OCI-LY3 (cell line): ENCODE results near the gene TBKBP1.

Source experiments
- H2AFZ ChIP-seq: fragments of 200-600, 300-600 bp; shearing (Covaris generic); 2 replicates; pipeline ENCODE4 v1.6.0; 2014; ENCODE audit warnings: antibody characterized with exemption, low read depth, low read length
- H3K27ac ChIP-seq: fragments of 200-600, 300-600 bp; sonication (generic); 2 replicates; pipeline ENCODE4 v1.5.1; 2014; ENCODE audit warnings: mild to moderate bottlenecking, low read length, moderate library complexity, mixed read lengths
- H3K27me3 ChIP-seq: fragments of 200-600, 300-600 bp; sonication (generic); 2 replicates; pipeline ENCODE4 v1.6.1; 2014; ENCODE audit warnings: low read depth, low read length, mixed read lengths
- H3K36me3 ChIP-seq: fragments of 200-600, 300-600 bp; sonication (generic); replicated peaks from 2 replicates; pipeline ENCODE3; 2014; ENCODE audit warnings: low read depth, low read length, mixed read lengths
- H3K4me1 ChIP-seq: fragments of 300-600, 200-600 bp; sonication (generic); 2 replicates; pipeline ENCODE4 v1.6.1; 2014; ENCODE audit warnings: low read length, mixed read lengths
- H3K4me2 ChIP-seq: fragments of 200-600, 300-600 bp; sonication (generic); 2 replicates; pipeline ENCODE4 v1.6.1; 2014; ENCODE audit warnings: low read length, mixed read lengths
- H3K4me3 ChIP-seq: fragments of 300-600, 200-600 bp; sonication (generic); 2 replicates; pipeline ENCODE4 v1.5.1; 2014; ENCODE audit warnings: antibody characterized with exemption, mild to moderate bottlenecking, low read length, moderate library complexity
- H3K79me2 ChIP-seq: fragments of 300-600, 200-600 bp; shearing (Covaris generic); 2 replicates; pipeline ENCODE4 v1.6.1; 2014; ENCODE audit warnings: mild to moderate bottlenecking, low read length, mixed read lengths
- H3K9ac ChIP-seq: fragments of 300-600, 200-600 bp; shearing (Covaris generic); 2 replicates; pipeline ENCODE4 v1.6.0; 2014; ENCODE audit warnings: mild to moderate bottlenecking, low read length, moderate library complexity
- H3K9me3 ChIP-seq: fragments of 200-600, 300-600 bp; shearing (Covaris generic); 2 replicates; pipeline ENCODE4 v1.6.1; 2014; ENCODE audit warnings: low read length, mixed read lengths; ENCODE audit not compliant: insufficient read depth
- H4K20me1 ChIP-seq: fragments of 200-600, 300-600 bp; sonication (generic); 2 replicates; pipeline ENCODE4 v1.6.1; 2016; ENCODE audit warnings: low read length, mixed read lengths; ENCODE audit not compliant: insufficient read depth
- CTCF ChIP-seq: fragments of 200-600, 300-600 bp; sonication (generic); IDR thresholded peaks from 2 replicates; pipeline ENCODE4 v1.5.1; 2014; ENCODE audit warnings: antibody characterized with exemption, low read length, low read depth
- EZH2phosphoT487 ChIP-seq: fragments of 200-600 bp; shearing (Covaris generic); IDR thresholded peaks from 2 replicates; pipeline ENCODE4 v1.6.1; 2018; ENCODE audit warnings: antibody characterized with exemption, mixed run types, low read depth

Gene TBKBP1

GRCh38 chr17:47735139-47735464 is 41.1 kb downstream of the TBKBP1 start:
- Histone ChIP-seq H2AFZ (0 out of 2 replicates have a peak overlapping the region, but pooled peaks have one; percentile 10), H3K9ac (no peak overlapping the region), H3K27me3 (peaks cover 35% of the 10 kb centered on the region), H3K79me2 (no peaks in the 10 kb centered on the region), H3K4me1 (peaks cover 15% of the 10 kb centered on the region), H3K4me3 (no peak overlapping the region), H3K4me2 (peak overlapping the region; percentile 13), H3K9me3 (no peaks in the 10 kb centered on the region), H3K27ac (no peak overlapping the region), H4K20me1 (no peaks in the 10 kb centered on the region), H3K36me3 (no peaks in the 10 kb centered on the region)
- TF ChIP-seq CTCF (no peak), EZH2phosphoT487 (no peak)

- no peaks in the 10 kb centered on the region for H3K9me3 ChIP-seq
- H2AFZ ChIP-seq, result 0 out of 2 replicates have a peak overlapping the region, but pooled peaks have one; percentile 10
- peaks cover 30% of the 10 kb centered on the region for H3K27me3 ChIP-seq
- H4K20me1 ChIP-seq, result no peaks in the 10 kb centered on the region
- TF ChIP-seq EZH2phosphoT487 (no peak), CTCF (no peak)
- H3K27ac ChIP-seq, result no peak overlapping the region
- H3K4me3 ChIP-seq, result no peak overlapping the region
- H3K4me1 ChIP-seq, result peaks cover 17% of the 10 kb centered on the region
- no peaks in the 10 kb centered on the region for H3K36me3 ChIP-seq
- peak overlapping the region; percentile 13 for H3K4me2 ChIP-seq
- no peaks in the 10 kb centered on the region for H3K79me2 ChIP-seq
- H3K9ac ChIP-seq, result no peak overlapping the region
These were observed 41.6 kb downstream of the TBKBP1 start for GRCh38 chr17:47735536-47736011.

GRCh38 chr17:47736501-47737495 is 42.8 kb downstream of the TBKBP1 start:
- Histone ChIP-seq H2AFZ (no peak overlapping the region), H3K79me2 (no peaks in the 10 kb centered on the region), H3K4me3 (no peak overlapping the region), H3K4me1 (peaks cover 21% of the 10 kb centered on the region), H4K20me1 (no peaks in the 10 kb centered on the region), H3K4me2 (no peak overlapping the region), H3K27ac (no peak overlapping the region), H3K36me3 (no peaks in the 10 kb centered on the region), H3K9ac (no peak overlapping the region), H3K9me3 (no peaks in the 10 kb centered on the region), H3K27me3 (peaks cover 30% of the 10 kb centered on the region)
- TF ChIP-seq CTCF, result no peak
- TF ChIP-seq EZH2phosphoT487, result no peak

GRCh38 chr17:47738178-47738577 is 44.2 kb downstream of the TBKBP1 start:
- no peak overlapping the region for H3K4me2 ChIP-seq
- peaks cover 22% of the 10 kb centered on the region for H3K27me3 ChIP-seq
- no peaks in the 10 kb centered on the region for H3K9me3 ChIP-seq
- no peaks in the 10 kb centered on the region for H3K79me2 ChIP-seq
- H3K27ac ChIP-seq, result no peak overlapping the region
- TF ChIP-seq EZH2phosphoT487 (no peak), CTCF (no peak)
- no peak overlapping the region for H3K4me3 ChIP-seq
- H4K20me1 ChIP-seq, result no peaks in the 10 kb centered on the region
- no peak overlapping the region for H2AFZ ChIP-seq
- H3K36me3 ChIP-seq, result no peaks in the 10 kb centered on the region
- peaks cover 21% of the 10 kb centered on the region for H3K4me1 ChIP-seq
- H3K9ac ChIP-seq, result no peak overlapping the region
